Posterior vena cava (tissue), 2 donors: ENCODE measurements around the gene TMED10. TPM values are rescaled to one million over a fixed set of nuclear protein-coding genes. Genes with fewer than 3 reads are reported as not detected.

Experiments used
- DNase-seq: peaks from one replicate; pipeline ENCODE4 v3.0.0-alpha.2; 2020; ENCODE audit warnings: low spot score
- intact Hi-C, 2 donors: fragments of 100-400 bp; cut with DNase I; formaldehyde crosslinking; loops; one replicate each; pipeline versions ENCODE4 v1.14.1 to v1.14.2; 2022 to 2023
- total RNA-seq, 2 donors: library from RNA; stranded (reverse); fragmentation: NEBNext Ultra II Directional; extraction: Animal tissue kit (Norgen Biotek cat#: 25700); gene quantifications; one replicate each; pipeline ENCODE4 v1.2.1, GENCODE V29; 2021
- donor health status: DM: yes; HTN: yes; CAD: no.
- donor health status: DM: yes; HTN: yes; CAD: no.

TMED10 gene
- total RNA-seq, 2 donors from 2014 or later, result 259 to 311 TPM

DNA sequence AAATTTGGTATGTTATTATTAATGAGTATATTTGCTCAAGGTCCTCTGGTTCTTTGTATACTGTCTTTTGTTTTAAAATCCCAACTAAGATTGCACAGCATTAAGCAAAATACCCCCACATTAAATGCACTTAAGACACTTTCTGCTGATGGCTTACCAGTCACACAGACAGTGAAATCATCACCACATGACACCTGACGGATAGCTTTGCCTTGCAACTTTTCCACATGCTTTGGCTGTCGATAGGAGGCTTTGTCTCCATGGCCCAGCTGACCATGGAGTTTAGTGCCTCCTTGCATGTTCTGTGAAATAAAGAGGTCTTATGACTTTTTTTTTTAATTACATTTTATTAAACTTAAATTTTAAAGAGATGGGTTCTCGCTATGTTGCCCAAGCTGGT, 69.2 kb downstream of the TMED10 start:
- no peak for DNase-seq
- intact Hi-C loops, result no loop called here

GRCh38 chr14:75101491-75101890, 74.9 kb downstream of the TMED10 start:
- DNase-seq, result no peak
- intact Hi-C loops, result no loop called here

GRCh38 chr14:75098682-75099081, 77.7 kb downstream of the TMED10 start:
- no peak for DNase-seq
- intact Hi-C loops, result no loop called here

DNA sequence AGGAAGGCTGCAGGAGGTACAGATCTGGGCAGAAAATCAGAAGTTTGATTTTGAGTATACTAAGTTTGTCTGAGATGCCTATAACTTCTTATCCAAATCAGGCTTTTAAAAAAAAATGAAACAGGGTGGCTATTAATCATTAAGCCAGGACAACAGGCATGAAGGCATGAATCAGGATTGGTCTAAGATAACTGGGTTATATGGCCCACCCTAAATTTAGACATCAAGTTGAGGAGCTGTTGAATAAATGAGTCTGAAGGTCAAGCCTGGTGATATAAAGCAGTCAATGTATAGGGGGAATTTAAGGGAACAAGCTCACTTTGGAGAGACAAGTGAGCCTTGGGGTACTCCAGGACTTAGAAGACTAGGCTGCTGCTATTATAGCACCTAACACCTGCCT, 78.2 kb downstream of the TMED10 start:
- DNase-seq, result no peak
- intact Hi-C loops, result no loop called here

- no peak for DNase-seq
- intact Hi-C loops, result no loop called here
These were observed 79.5 kb downstream of the TMED10 start for GRCh38 chr14:75096959-75097358.

GRCh38 chr14:75095690-75096089, 80.7 kb downstream of the TMED10 start:
- DNase-seq, result no peak
- intact Hi-C loops, result no loop called here

GRCh38 chr14:75094896-75095295, 81.5 kb downstream of the TMED10 start:
- intact Hi-C loops, result no loop called here
- no peak for DNase-seq

- DNase-seq, result no peak
- intact Hi-C loops, result no loop called here
These were observed 83.7 kb downstream of the TMED10 start for GRCh38 chr14:75092698-75093097.

DNA sequence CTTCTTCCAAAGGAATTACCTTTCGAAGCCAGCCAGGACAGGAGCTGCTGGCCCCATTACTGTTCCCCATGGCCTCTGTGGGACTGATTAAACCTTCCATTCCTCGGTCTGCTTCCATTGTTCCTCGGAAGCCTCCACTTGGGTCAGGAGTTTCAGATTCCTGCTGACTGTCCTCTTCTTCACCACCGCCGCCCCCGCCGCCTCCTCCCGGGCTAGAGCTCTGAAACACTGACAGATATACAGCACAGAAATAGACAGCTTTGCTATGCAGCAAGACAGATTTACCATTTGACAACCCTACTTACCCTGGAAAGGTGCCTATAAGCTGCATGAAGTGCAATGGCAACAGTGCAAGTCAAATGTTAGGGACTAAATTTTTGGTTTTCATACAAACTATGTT, 85.2 kb downstream of the TMED10 start:
- intact Hi-C loops, result no loop called here
- DNase-seq, result no peak

DNA sequence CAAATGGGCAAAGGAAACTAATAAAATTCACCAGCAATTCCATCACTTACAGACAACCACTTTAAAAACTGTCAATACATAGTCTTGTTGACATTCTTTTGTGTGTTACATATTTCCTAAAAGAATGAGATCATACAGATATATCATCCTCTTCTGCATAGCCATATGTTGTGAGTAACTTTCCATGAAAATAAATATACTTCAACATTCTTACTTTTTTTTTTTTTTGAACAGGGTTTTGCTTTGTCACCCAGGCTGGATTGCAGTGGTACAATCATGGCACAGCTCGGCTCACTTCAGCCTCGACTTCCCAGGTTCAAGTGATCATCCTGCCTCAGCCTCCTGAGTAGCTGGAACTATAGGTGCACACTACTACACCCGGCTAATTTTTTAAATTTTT, 86.1 kb downstream of the TMED10 start:
- DNase-seq, result no peak
- intact Hi-C loops, result no loop called here

- DNase-seq, result no peak
- intact Hi-C loops, result loop anchor here in 1 of 2 donors (5.0 kb wide), 1 partner anchor 176 kb away; no protein-coding TSS in a partner anchor
These were observed 87.6 kb downstream of the TMED10 start for GRCh38 chr14:75088566-75089373.

DNA sequence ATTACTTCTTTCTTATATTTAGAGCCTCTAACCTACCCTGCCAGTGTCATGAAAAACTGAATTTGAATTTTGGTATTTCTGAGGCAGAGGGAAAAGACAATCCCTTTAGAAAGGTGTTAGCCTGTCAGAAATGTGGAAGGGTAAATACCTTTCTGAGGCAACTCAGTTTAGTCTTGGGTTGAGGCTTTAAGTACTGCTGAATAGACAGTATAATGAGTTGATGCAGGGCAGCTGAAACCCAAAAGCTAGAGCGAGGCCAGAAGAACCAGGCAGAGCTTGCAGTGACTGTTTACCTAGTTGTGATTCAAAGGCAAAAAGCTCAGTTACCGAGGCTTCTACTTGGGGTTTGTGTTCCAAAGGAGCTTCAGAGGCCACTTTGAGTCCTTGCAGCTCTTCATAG, 88.3 kb downstream of the TMED10 start:
- no peak for DNase-seq
- intact Hi-C loops, result loop anchor here in 1 of 2 donors (5.0 kb wide), 1 partner anchor 176 kb away; no protein-coding TSS in a partner anchor

- DNase-seq, result no peak
- intact Hi-C loops, result no loop called here
These were observed 91.9 kb downstream of the TMED10 start for GRCh38 chr14:75084513-75084912.

- DNase-seq, result no peak
- intact Hi-C loops, result no loop called here
These were observed 93.1 kb downstream of the TMED10 start for GRCh38 chr14:75083271-75083670.

GRCh38 chr14:75081660-75082229, 94.7 kb downstream of the TMED10 start:
- DNase-seq, result no peak
- intact Hi-C loops, result loop anchor here in 1 of 2 donors (1.0 kb wide), 1 partner anchor 128 kb away; no protein-coding TSS in a partner anchor

Other genes with a start within 250 kb of the TMED10 start
- 10 to 100 TPM in 1 of 2 donors, 1 to 10 TPM in 1; 7.7 to 11.2 TPM for gene PGF, start 221.0 kb downstream of the TMED10 start, total RNA-seq
- gene EIF2B2, start 173.7 kb downstream of the TMED10 start, total RNA-seq, result 10 to 100 TPM; 22.3 to 29.5 TPM
- gene MLH3, start 125.1 kb downstream of the TMED10 start, total RNA-seq, result 10 to 100 TPM; 27.2 to 28.2 TPM
- gene ACYP1, start 112.6 kb downstream of the TMED10 start, total RNA-seq, result 10 to 100 TPM in 1 of 2 donors, 1 to 10 TPM in 1; 8.2 to 11.5 TPM
- 1 to 10 TPM in 1 of 2 donors, under 1 TPM in 1; 0.46 to 2.3 TPM for gene ZC2HC1C, start 107.0 kb downstream of the TMED10 start, total RNA-seq
- gene NEK9, start 49.6 kb downstream of the TMED10 start, total RNA-seq, result 10 to 100 TPM; 68.7 to 86.2 TPM
- gene FOS, start 102.2 kb upstream of the TMED10 start, total RNA-seq, result 100 to 1,000 TPM; 485 to 992 TPM